ENCODE results near the gene PHLDB2.

DNA sequence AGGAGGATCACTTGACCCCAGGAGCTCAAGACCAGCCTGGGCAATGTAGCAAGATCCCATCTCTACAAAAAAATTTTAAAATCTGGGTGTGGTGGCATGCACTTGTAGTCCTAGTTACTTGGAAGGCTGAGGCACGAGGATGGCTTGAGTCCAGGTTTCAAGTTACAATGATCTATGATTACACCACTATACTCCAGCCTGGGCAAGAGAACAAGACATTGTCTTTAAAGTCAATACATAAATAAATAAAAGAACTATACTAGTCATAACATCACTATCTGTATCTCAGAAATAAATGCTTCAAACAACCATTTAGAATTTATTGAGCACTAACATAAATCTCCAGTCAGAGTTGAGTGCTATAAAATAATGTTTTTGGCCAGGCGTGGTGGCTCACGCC lies 8.5 kb upstream of the PHLDB2 start:
- TF ChIP-seq POLR2A (IDR thresholded peaks at IDR 0.05): no peak
- TF ChIP-seq, protein P1, sequence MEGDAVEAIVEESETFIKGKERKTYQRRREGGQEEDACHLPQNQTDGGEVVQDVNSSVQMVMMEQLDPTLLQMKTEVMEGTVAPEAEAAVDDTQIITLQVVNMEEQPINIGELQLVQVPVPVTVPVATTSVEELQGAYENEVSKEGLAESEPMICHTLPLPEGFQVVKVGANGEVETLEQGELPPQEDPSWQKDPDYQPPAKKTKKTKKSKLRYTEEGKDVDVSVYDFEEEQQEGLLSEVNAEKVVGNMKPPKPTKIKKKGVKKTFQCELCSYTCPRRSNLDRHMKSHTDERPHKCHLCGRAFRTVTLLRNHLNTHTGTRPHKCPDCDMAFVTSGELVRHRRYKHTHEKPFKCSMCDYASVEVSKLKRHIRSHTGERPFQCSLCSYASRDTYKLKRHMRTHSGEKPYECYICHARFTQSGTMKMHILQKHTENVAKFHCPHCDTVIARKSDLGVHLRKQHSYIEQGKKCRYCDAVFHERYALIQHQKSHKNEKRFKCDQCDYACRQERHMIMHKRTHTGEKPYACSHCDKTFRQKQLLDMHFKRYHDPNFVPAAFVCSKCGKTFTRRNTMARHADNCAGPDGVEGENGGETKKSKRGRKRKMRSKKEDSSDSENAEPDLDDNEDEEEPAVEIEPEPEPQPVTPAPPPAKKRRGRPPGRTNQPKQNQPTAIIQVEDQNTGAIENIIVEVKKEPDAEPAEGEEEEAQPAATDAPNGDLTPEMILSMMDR (IDR thresholded peaks at IDR 0.05): no peak

Measured in breast epithelium (tissue), 3 donors.